GM18873 (cell line): ENCODE data around the gene TBL3.

Experiments
- ATAC-seq: cut with Tn5 transposase; IDR thresholded peaks from one replicate; pipeline ENCODE4 v1.9.1; 2021; ENCODE audit warnings: mild to moderate bottlenecking, moderate library complexity, moderate number of reproducible peaks; ENCODE audit not compliant: unreplicated experiment, low FRiP score

The TBL3 gene

GRCh38 chr16:1998360-1998835 is 26.5 kb downstream of the TBL3 start:
- no peak for ATAC-seq

- ATAC-seq = no peak
These were observed 27.3 kb downstream of the TBL3 start for GRCh38 chr16:1998852-1999801.

GRCh38 chr16:1999866-2000514 is 28.1 kb downstream of the TBL3 start:
- no peak for ATAC-seq

GRCh38 chr16:2001035-2001434 is 29.2 kb downstream of the TBL3 start:
- ATAC-seq = no peak

- no peak for ATAC-seq
These were observed 29.9 kb downstream of the TBL3 start for GRCh38 chr16:2001456-2002355.

GRCh38 chr16:2002406-2003230 is 30.8 kb downstream of the TBL3 start:
- no peak for ATAC-seq

- ATAC-seq = no peak
These were observed 31.5 kb downstream of the TBL3 start for GRCh38 chr16:2003231-2003826.

GRCh38 chr16:2003827-2004641 is 32.2 kb downstream of the TBL3 start:
- no peak for ATAC-seq

GRCh38 chr16:2004795-2005517 is 33.1 kb downstream of the TBL3 start:
- ATAC-seq = no peak

GRCh38 chr16:2005646-2006045 is 33.8 kb downstream of the TBL3 start:
- ATAC-seq = no peak

GRCh38 chr16:2006317-2006716 is 34.5 kb downstream of the TBL3 start:
- ATAC-seq = no peak

- no peak for ATAC-seq
These were observed 35.4 kb downstream of the TBL3 start for GRCh38 chr16:2007081-2007836.

- no peak for ATAC-seq
These were observed 36.2 kb downstream of the TBL3 start for GRCh38 chr16:2008009-2008526.

- ATAC-seq = no peak
These were observed 36.8 kb downstream of the TBL3 start for GRCh38 chr16:2008631-2009163.

GRCh38 chr16:2009164-2009711 is 37.4 kb downstream of the TBL3 start:
- no peak for ATAC-seq

- ATAC-seq = no peak
These were observed 38.1 kb downstream of the TBL3 start, which contains the start of gene ZNF598 for GRCh38 chr16:2009791-2010510. Gene ZNF598, minus strand, starts transcription at chr16:2009821.
